NCI-H2227 treated with DMSO at 0.1 percent for 48 hours (cell line): ENCODE results near the gene TRIOBP.

Source experiments
- DNase-seq: peaks from one replicate; lab custom pipeline; 2025; lab: John Stamatoyannopoulos, UW

TRIOBP gene

DNA sequence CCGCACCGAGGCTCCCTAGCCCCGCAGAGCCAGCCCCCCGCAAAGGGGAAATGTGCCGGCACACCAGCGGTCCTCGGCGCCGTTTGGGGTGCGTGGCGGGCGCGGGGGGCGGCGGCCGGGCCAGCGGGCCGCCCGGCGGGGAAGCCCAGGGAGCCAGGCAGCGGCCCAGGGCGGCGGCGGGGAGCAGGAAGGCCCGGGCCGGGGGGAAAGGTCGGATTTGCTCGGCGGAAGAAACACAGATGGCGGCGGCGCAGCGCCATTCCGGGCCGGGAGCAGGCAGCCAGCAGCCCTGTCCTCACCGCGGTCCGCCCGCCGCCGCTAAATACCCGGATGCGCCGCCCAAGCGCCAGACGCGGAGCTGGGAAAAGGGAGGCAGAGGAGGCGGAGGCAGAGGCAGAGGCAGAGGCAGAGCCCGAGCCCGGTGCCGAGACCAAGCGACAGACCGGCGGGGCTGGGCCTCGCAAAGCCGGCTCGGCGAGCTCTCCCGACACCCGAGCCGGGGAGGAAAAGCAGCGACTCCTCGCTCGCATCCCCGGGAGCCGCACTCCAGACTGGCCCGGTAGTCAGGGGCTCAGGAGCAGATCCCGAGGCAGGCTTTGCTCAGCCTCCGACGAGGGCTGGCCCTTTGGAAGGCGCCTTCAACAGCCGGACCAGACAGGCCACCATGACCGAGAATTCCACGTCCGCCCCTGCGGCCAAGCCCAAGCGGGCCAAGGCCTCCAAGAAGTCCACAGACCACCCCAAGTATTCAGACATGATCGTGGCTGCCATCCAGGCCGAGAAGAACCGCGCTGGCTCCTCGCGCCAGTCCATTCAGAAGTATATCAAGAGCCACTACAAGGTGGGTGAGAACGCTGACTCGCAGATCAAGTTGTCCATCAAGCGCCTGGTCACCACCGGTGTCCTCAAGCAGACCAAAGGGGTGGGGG lies 108.3 kb downstream of the TRIOBP start:
- DNase-seq, result peak; percentile 65

- DNase-seq, result no peak
Observed at GRCh38 chr22:37805810-37806277, 109.0 kb downstream of the TRIOBP start.

DNA sequence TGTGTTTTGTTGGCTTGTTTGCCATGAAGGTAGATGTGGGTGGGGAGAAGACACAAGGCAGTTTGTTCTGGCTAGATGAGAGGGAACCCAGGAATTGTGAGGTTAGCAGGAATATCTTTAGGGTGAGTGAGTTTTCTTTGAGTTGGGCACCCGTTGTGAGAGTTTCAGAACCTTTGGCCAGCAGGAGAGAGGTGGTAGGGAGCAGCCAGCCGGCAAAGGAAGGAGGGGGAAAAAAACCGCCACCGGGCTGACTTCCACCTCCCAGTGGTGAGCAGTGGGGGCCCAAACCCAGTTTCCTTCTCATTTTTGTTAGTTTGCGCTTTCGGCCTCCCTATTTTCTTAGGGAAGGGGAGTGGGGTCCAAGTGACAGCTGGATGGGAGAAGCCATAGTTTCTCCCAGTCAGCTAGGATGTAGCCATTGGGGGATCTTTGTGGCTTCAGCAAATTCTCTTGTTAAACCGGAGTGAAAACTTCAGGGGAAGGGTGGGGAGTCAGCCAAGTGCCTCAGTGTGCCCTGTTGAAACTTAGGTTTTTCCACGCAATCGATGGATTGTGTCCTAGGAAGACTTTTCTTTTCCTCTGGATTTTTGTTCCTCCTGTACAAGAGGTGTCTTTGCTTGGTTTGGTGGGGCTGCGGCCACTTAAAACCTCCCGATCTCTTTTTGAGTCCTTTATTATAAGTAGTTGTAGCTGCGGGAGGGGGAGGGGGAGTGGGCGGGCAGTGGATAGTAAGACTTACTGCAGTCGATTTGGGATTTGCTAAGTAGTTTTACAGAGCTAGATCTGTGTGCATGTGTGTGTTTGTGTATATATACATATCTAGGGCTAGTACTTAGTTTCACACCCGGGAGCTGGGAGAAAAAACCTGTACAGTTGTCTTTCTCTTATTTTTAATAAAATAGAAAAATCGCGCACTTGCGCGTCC lies 109.8 kb downstream of the TRIOBP start:
- DNase-seq, result no peak

DNA sequence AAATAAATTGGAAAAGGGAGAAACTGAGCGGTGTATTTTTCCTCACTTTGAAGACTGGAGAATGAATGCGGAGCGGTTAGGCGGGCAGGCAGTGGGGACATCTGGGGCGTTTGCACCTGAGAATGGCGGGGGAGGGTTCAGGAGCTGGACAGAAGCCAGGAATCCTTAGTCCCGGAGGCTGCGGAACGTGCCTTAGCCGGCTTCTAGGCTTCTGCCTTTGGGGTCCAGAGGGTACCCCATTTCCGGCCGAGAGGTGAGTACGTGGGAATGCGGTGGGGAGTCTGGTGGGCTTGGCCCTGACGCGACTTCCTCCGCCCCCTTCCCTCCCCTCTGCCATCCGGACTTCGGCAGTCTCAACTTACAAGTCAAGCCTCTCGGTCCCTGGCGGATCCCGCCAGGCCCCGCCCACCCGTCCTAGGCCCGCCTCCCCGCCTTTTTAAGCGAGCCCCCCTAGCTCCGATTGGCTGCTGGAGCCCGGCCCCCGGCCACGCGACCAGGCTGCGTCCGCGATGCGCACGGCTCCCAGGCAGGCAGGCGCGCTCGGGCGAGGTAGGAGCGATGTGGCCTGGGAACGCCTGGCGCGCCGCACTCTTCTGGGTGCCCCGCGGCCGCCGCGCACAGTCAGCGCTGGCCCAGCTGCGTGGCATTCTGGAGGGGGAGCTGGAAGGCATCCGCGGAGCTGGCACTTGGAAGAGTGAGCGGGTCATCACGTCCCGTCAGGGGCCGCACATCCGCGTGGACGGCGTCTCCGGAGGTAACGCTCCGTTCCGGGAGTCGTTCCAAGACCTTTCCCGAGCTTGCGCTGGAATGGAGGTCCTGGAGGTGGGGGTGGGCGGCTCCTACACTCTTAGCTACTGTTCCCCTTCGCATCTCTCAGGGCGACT lies 110.8 kb downstream of the TRIOBP start, which contains the start of gene GCAT:
TSS of gene GCAT (plus strand) at position 525 of the 884 bp plus-strand sequence. CDS start at position 559, 34 bp downstream.
- DNase-seq, result peak; percentile 83

DNA sequence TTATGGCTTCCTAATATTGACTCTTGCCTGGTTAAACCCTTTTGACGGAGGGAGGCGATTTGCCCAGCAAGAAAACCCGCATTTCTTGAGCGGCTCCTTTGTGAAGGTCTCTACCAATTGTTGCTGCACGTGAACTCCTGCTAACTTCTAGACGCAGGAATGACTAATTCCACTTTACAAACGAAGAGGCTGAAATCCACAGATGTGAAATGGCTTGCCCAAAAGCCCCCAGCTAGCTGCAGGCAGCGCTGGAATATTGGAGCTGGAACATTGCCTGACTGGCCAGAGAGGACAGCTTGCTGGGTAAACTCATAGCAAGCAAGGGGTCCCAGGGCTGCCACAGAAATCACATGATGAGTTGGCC lies 111.4 kb downstream of the TRIOBP start:
- DNase-seq, result no peak

DNA sequence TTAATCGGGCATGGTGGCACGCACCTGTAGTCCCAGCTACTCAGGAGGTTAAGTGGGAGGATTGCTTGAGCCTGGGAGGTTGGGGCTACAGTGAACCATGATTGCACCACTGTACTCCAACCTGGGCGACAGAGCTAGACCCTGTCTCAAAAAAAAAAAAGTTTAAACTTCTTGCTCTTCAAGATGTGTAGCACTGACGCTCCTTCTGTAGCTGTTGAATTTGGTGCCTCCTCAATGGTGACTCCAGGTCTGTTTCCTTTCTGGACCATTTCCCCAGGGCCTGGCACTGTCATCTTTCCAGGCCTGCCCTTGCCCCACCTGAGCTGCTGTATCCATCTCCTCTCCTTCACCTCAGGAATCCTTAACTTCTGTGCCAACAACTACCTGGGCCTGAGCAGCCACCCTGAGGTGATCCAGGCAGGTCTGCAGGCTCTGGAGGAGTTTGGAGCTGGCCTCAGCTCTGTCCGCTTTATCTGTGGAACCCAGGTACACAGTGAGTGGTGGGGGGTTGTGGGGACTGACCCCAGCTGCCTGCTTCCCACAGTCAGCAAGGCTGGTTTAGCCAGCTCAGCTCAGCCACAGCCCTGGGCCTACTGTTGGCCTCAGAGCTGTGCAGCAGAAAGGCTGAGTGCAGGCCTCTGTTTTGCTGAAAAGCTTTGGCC lies 113.0 kb downstream of the TRIOBP start:
- no peak for DNase-seq

- DNase-seq, result no peak
Observed at GRCh38 chr22:37811867-37812266, 115.0 kb downstream of the TRIOBP start.

GRCh38 chr22:37812869-37813678 lies 116.2 kb downstream of the TRIOBP start:
- DNase-seq, result no peak

DNA sequence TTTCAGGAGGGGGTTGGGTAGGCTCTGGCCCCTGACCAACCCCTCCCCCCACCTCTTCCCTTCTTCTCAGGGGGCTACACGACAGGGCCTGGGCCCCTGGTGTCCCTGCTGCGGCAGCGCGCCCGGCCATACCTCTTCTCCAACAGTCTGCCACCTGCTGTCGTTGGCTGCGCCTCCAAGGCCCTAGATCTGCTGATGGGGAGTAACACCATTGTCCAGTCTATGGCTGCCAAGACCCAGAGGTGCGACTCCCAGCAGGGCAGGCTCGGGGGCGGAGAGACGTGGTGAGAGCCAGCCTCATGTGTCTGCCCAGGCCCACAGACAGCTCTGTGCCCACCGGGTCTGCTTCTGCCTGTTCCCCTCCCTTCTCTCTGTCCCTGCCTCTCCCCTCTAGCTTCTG lies 118.7 kb downstream of the TRIOBP start:
- DNase-seq, result no peak

- no peak for DNase-seq
Observed at GRCh38 chr22:37816543-37817180, 119.8 kb downstream of the TRIOBP start.

GRCh38 chr22:37817705-37818408 lies 121.0 kb downstream of the TRIOBP start:
- DNase-seq, result peak; percentile 39

DNA sequence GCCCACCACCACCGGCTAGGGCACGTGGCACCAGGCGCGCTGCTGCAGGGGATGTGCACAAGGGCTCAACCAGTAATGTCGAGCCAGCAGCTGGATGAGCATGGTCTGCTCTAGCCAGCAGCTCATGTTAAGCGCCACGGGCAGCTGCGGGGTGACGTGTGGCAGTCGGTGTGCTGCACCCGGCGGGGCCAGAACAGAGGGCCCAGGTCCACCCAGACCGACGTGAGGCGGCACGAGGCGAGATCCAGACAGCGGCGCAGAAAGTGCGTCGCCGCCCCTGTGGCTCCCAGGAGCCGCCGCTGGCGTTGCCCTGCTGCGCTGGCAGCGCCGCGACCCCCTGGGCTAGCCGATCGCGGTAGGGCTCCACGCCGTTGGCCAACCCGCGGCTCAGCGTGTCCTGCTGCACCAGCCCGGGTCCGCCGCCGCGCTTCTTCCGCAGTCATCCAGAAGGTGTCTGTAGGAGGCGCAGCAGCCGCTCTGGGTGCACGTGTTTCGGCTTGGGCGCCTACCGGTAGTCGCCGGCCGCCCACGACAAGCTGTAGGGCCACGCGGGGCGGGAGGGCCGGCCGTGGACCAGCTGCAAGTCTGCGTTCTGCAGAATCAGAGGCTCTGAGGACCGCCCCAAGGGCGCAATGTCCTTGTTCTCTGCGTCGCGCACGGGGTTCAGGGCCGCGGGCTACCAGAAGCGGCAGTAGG lies 121.7 kb downstream of the TRIOBP start:
- no peak for DNase-seq

DNA sequence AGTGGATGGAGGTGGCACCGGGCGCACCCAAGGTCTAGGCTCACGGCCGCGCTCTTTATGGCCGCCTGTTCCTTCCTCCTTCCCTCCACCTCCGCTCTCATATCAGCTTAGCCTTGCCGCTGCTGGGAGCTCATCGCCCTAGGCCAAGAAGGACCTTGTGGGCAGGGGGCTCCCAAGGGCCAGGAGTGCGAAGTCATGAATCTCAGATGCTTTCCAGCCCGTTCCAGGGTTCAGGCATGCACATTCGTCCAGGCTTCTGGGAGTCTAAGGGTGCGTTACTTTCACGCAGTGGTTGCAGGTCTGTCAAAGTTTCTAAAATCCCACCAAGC lies 122.2 kb downstream of the TRIOBP start:
- DNase-seq, result no peak

DNA sequence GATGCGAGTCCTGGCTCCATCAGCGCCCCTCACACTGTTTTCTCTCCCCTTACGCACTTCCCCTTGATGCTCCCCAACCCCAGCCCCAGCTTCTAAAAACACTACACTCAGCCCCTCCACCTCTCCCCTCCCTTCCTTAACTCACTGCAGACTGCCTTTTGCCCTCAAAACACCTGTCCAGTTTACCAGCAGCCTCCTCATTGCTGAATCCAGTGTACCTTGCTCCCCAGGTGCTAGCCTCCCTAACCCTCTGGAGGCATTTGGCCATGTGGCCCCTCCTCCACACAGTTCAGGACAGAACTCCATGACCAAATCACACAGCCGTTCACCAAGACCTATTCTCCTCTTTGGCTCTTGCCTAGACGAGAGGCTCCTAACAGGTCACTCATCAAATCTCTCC lies 123.5 kb downstream of the TRIOBP start:
- DNase-seq, result no peak

DNA sequence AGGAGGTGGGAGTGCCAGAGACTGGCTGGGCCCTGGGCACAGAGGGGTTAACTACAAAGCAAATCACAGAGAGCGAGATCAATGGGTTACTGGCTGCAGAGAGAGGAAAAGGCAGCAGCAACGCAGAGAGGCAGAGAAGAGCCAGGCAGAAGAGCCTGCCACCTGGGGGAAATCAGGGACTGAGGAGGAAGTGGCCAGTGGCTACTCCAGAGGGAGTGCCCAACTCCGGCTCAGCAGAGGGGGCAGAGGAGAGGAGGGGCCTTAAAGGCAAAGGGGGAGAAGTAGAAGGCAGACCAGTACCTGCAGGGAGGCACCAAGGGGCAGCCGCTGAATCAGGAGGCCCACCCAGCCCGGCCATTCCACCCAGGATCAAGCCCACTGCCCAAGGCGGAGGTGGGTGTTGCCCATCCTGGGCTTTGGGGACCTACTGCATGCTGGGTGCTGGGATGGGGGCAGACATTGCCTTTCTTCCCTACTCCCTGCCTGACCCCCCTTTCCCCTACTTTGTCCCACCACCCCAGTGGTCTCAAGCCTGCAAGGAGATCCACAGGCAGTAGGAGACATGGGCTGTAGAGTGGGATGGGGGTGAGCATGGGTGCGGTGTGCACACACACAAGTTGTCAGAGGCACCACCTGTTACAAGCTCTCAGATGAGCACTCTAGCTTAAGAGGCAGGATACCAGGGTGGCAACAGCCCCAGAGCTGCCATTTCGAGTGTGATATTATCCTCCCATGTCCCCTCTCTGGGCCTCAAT lies 125.4 kb downstream of the TRIOBP start:
- DNase-seq, result no peak

DNA sequence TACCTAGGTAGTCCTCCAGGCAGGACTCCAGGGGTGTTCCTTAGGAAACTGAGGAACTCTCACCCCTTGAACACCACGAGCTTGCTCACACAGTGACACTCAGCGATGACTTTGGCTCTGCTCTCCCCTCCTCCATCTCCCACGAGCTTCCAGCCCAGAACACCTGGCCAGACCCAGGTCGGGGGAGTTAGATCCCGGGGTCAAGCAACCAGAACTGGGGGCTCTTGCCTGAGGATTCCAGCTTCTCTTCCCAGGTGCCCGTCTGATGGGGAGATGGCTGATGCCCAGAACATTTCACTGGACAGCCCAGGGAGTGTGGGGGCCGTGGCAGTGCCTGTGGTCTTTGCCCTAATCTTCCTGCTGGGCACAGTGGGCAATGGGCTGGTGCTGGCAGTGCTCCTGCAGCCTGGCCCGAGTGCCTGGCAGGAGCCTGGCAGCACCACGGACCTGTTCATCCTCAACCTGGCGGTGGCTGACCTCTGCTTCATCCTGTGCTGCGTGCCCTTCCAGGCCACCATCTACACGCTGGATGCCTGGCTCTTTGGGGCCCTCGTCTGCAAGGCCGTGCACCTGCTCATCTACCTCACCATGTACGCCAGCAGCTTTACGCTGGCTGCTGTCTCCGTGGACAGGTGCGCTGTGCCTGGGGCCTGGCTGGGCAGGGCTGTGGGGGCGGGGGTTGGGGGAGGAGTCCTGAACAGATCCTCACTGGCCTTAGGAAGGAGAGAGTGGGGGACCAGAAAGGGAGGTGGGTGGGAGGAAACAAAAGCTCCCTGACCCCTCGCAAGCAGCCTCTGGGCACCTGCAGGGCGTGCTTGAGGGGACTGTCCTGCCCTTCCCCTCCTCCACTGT lies 126.5 kb downstream of the TRIOBP start, which contains the start of gene GALR3:
TSS of gene GALR3 (plus strand) at position 249 of the 852 bp plus-strand sequence. CDS start at position 274, 25 bp downstream.
- DNase-seq, result no peak
